ENCODE data around the gene UBE2Z.

The UBE2Z gene

GRCh38 chr17:48878920-48879898 lies 29.0 kb upstream of the UBE2Z start:
- Histone ChIP-seq H3K36me3 (ENCODE audit: control insufficient read depth in 2 of 2, insufficient read depth in 2 of 2, low read length in 2 of 2) (no peaks in the 10 kb centered on the region), H3K4me1 (ENCODE audit: control insufficient read depth, insufficient read depth, low read length) (peaks cover 2% of the 10 kb centered on the region), H3K9ac (ENCODE audit: low read length in 2 of 2) (no peak overlapping the region), H3K4me3 (ENCODE audit: low read length in 2 of 2) (no peak overlapping the region), H3K9me3 (ENCODE audit: control insufficient read depth in 2 of 2, low read length in 2 of 2) (no peaks in the 10 kb centered on the region), H3K27me3 (ENCODE audit: control insufficient read depth in 1 of 2, insufficient read depth in 2 of 2, low read length in 2 of 2) (peaks cover 6 to 11% of the 10 kb centered on the region in 2 donors), H3K27ac (ENCODE audit: low read length) (no peak overlapping the region)

GRCh38 chr17:48882272-48882671 lies 25.9 kb upstream of the UBE2Z start:
- Histone ChIP-seq H3K9me3 (ENCODE audit: control insufficient read depth in 2 of 2, low read length in 2 of 2) (no peaks in the 10 kb centered on the region), H3K4me3 (ENCODE audit: low read length in 2 of 2) (no peak overlapping the region), H3K27ac (ENCODE audit: low read length) (no peak overlapping the region), H3K27me3 (ENCODE audit: control insufficient read depth in 1 of 2, insufficient read depth in 2 of 2, low read length in 2 of 2) (peaks cover 6 to 11% of the 10 kb centered on the region in 2 donors), H3K9ac (ENCODE audit: low read length in 2 of 2) (no peak overlapping the region), H3K36me3 (ENCODE audit: control insufficient read depth in 2 of 2, insufficient read depth in 2 of 2, low read length in 2 of 2) (no peaks in the 10 kb centered on the region), H3K4me1 (ENCODE audit: control insufficient read depth, insufficient read depth, low read length) (peaks cover 2% of the 10 kb centered on the region)

- no peak overlapping the region for H3K27ac ChIP-seq (ENCODE audit: low read length)
- H3K36me3 ChIP-seq (ENCODE audit: control insufficient read depth in 2 of 2, insufficient read depth in 2 of 2, low read length in 2 of 2) = no peaks in the 10 kb centered on the region
- no peak overlapping the region for H3K9ac ChIP-seq (ENCODE audit: low read length in 2 of 2)
- peaks cover 6 to 9% of the 10 kb centered on the region in 2 donors for H3K27me3 ChIP-seq (ENCODE audit: control insufficient read depth in 1 of 2, insufficient read depth in 2 of 2, low read length in 2 of 2)
- peaks cover 2% of the 10 kb centered on the region for H3K4me1 ChIP-seq (ENCODE audit: control insufficient read depth, insufficient read depth, low read length)
- H3K4me3 ChIP-seq (ENCODE audit: low read length in 2 of 2) = no peak overlapping the region
- H3K9me3 ChIP-seq (ENCODE audit: control insufficient read depth in 2 of 2, low read length in 2 of 2) = no peaks in the 10 kb centered on the region
These were observed 25.0 kb upstream of the UBE2Z start for GRCh38 chr17:48883171-48883570.

DNA sequence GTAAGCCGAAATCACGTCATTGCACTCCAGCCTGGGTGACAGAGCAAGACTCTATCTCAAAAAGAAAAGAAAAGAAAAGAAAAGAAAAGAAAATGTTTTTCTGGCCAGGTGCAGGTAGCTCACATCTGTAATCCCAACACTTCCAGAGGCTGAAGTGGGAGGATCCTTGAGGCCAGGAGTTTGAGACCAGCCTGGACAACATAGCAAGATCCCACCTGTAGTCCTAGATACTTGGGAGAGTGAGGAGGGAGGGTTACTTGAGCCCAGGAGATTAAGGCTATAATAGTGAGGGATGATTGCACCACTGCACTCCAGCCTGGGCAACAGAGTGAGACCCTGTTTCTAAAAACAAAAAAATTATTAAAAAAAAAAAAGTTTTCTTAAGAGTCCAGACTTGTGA lies 18.1 kb upstream of the UBE2Z start:
- no peak overlapping the region for H3K27ac ChIP-seq (ENCODE audit: low read length)

GRCh38 chr17:48892940-48893645 lies 15.1 kb upstream of the UBE2Z start:
- peaks cover 25 to 28% of the 10 kb centered on the region in 2 donors for H3K36me3 ChIP-seq (ENCODE audit: control insufficient read depth in 2 of 2, insufficient read depth in 2 of 2, low read length in 2 of 2)
- H3K9me3 ChIP-seq (ENCODE audit: control insufficient read depth in 2 of 2, low read length in 2 of 2) = no peaks in the 10 kb centered on the region
- peak overlapping the region; percentile 74 for H3K27ac ChIP-seq (ENCODE audit: low read length)
- H3K4me3 ChIP-seq (ENCODE audit: low read length in 2 of 2) = peak overlapping the region; percentile 93 to 99
- H3K9ac ChIP-seq (ENCODE audit: low read length in 2 of 2) = peak overlapping the region; percentile 83 to 92
- H3K27me3 ChIP-seq (ENCODE audit: control insufficient read depth in 1 of 2, insufficient read depth in 2 of 2, low read length in 2 of 2) = no peaks in the 10 kb centered on the region
- peaks cover 12% of the 10 kb centered on the region for H3K4me1 ChIP-seq (ENCODE audit: control insufficient read depth, insufficient read depth, low read length)

More for the DNA sequence above, 18.1 kb upstream of the UBE2Z start:
- peaks cover 12% of the 10 kb centered on the region for H3K4me1 ChIP-seq (ENCODE audit: control insufficient read depth, insufficient read depth, low read length)
- H3K36me3 ChIP-seq (ENCODE audit: control insufficient read depth in 2 of 2, insufficient read depth in 2 of 2, low read length in 2 of 2) = peaks cover 4 to 7% of the 10 kb centered on the region in 2 donors
- no peaks in the 10 kb centered on the region for H3K9me3 ChIP-seq (ENCODE audit: control insufficient read depth in 2 of 2, low read length in 2 of 2)
- no peak overlapping the region for H3K4me3 ChIP-seq (ENCODE audit: low read length in 2 of 2)
- H3K9ac ChIP-seq (ENCODE audit: low read length in 2 of 2) = no peak overlapping the region
- H3K27me3 ChIP-seq (ENCODE audit: control insufficient read depth in 1 of 2, insufficient read depth in 2 of 2, low read length in 2 of 2) = no peaks in the 10 kb centered on the region

GRCh38 chr17:48893646-48894508 lies 14.3 kb upstream of the UBE2Z start:
- H3K27ac ChIP-seq (ENCODE audit: low read length) = no peak overlapping the region
- H3K4me1 ChIP-seq (ENCODE audit: control insufficient read depth, insufficient read depth, low read length) = peaks cover 12% of the 10 kb centered on the region
- peaks cover 26 to 30% of the 10 kb centered on the region in 2 donors for H3K36me3 ChIP-seq (ENCODE audit: control insufficient read depth in 2 of 2, insufficient read depth in 2 of 2, low read length in 2 of 2)
- H3K4me3 ChIP-seq (ENCODE audit: low read length in 2 of 2) = peak overlapping the region; percentile 93 to 99
- H3K9ac ChIP-seq (ENCODE audit: low read length in 2 of 2) = peak overlapping the region; percentile 83 to 92
- no peaks in the 10 kb centered on the region for H3K9me3 ChIP-seq (ENCODE audit: control insufficient read depth in 2 of 2, low read length in 2 of 2)
- H3K27me3 ChIP-seq (ENCODE audit: control insufficient read depth in 1 of 2, insufficient read depth in 2 of 2, low read length in 2 of 2) = no peaks in the 10 kb centered on the region

- H3K4me1 ChIP-seq (ENCODE audit: control insufficient read depth, insufficient read depth, low read length) = peaks cover 12% of the 10 kb centered on the region
- no peaks in the 10 kb centered on the region for H3K9me3 ChIP-seq (ENCODE audit: control insufficient read depth in 2 of 2, low read length in 2 of 2)
- H3K36me3 ChIP-seq (ENCODE audit: control insufficient read depth in 2 of 2, insufficient read depth in 2 of 2, low read length in 2 of 2) = peaks cover 26 to 30% of the 10 kb centered on the region in 2 donors
- H3K27ac ChIP-seq (ENCODE audit: low read length) = no peak overlapping the region
- no peaks in the 10 kb centered on the region for H3K27me3 ChIP-seq (ENCODE audit: control insufficient read depth in 1 of 2, insufficient read depth in 2 of 2, low read length in 2 of 2)
- no peak overlapping the region for H3K4me3 ChIP-seq (ENCODE audit: low read length in 2 of 2)
- H3K9ac ChIP-seq (ENCODE audit: low read length in 2 of 2) = no peak overlapping the region
These were observed 13.3 kb upstream of the UBE2Z start for GRCh38 chr17:48894886-48895285.

DNA sequence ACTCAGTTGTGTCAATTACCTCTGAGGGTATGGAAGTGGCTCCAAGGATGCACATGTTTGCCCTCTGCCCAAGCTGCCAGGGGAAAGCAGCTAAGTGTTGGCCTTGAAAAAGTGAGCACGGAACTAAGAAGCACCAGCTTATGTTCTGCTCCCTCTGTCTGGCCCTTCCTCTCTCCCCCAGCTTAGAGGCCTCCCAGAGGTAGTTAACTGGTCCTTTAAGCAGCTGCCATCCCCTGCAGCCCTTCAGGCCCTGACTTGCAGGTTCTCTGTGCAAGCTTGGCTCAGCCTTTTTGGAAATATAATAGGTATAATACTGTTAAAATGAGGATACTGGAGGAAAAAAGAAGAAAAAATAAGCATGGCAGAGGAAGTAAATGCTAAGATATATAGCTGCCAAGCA lies 7.0 kb upstream of the UBE2Z start:
- no peaks in the 10 kb centered on the region for H3K4me1 ChIP-seq (ENCODE audit: control insufficient read depth, insufficient read depth, low read length)
- no peak overlapping the region for H3K27ac ChIP-seq (ENCODE audit: low read length)
- H3K9me3 ChIP-seq (ENCODE audit: control insufficient read depth in 2 of 2, low read length in 2 of 2) = no peaks in the 10 kb centered on the region
- no peak overlapping the region for H3K4me3 ChIP-seq (ENCODE audit: low read length in 2 of 2)
- H3K36me3 ChIP-seq (ENCODE audit: control insufficient read depth in 2 of 2, insufficient read depth in 2 of 2, low read length in 2 of 2) = peaks cover 11 to 16% of the 10 kb centered on the region in 2 donors
- no peaks in the 10 kb centered on the region for H3K27me3 ChIP-seq (ENCODE audit: control insufficient read depth in 1 of 2, insufficient read depth in 2 of 2, low read length in 2 of 2)
- no peak overlapping the region for H3K9ac ChIP-seq (ENCODE audit: low read length in 2 of 2)

GRCh38 chr17:48903401-48903800 lies 4.8 kb upstream of the UBE2Z start:
- H3K9ac ChIP-seq (ENCODE audit: low read length in 2 of 2) = no peak overlapping the region
- H3K27me3 ChIP-seq (ENCODE audit: control insufficient read depth in 1 of 2, insufficient read depth in 2 of 2, low read length in 2 of 2) = no peaks in the 10 kb centered on the region
- H3K27ac ChIP-seq (ENCODE audit: low read length) = no peak overlapping the region
- H3K36me3 ChIP-seq (ENCODE audit: control insufficient read depth in 2 of 2, insufficient read depth in 2 of 2, low read length in 2 of 2) = no peaks in the 10 kb centered on the region
- peaks cover 6% of the 10 kb centered on the region for H3K4me1 ChIP-seq (ENCODE audit: control insufficient read depth, insufficient read depth, low read length)
- H3K9me3 ChIP-seq (ENCODE audit: control insufficient read depth in 2 of 2, low read length in 2 of 2) = no peaks in the 10 kb centered on the region
- H3K4me3 ChIP-seq (ENCODE audit: low read length in 2 of 2) = no peak overlapping the region

DNA sequence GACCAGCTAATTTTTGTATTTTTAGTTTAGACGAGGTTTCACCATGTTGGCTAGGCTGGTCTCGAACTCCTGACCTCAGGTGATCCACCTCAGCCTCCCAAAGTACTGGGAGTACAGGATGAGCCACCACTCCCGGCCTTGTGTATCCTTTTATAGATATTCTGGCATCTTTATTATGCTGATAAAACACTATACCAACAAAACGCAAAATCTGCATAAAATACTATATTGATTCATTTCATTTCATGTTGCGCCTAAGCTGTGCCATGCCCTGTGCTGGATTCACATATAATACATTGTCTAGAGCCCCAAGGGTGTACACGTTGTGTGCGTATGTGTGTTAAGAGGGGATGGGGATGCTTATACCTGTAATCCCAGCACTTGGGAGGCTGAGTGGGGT lies 3.8 kb upstream of the UBE2Z start:
- H3K36me3 ChIP-seq (ENCODE audit: control insufficient read depth in 2 of 2, insufficient read depth in 2 of 2, low read length in 2 of 2) = no peaks in the 10 kb centered on the region

More for the DNA sequence above, 3.8 kb upstream of the UBE2Z start:
- no peak overlapping the region for H3K9ac ChIP-seq (ENCODE audit: low read length in 2 of 2)
- H3K9me3 ChIP-seq (ENCODE audit: control insufficient read depth in 2 of 2, low read length in 2 of 2) = no peaks in the 10 kb centered on the region
- H3K4me1 ChIP-seq (ENCODE audit: control insufficient read depth, insufficient read depth, low read length) = peaks cover 8% of the 10 kb centered on the region
- H3K27ac ChIP-seq (ENCODE audit: low read length) = no peak overlapping the region
- no peaks in the 10 kb centered on the region for H3K27me3 ChIP-seq (ENCODE audit: control insufficient read depth in 1 of 2, insufficient read depth in 2 of 2, low read length in 2 of 2)
- no peak overlapping the region for H3K4me3 ChIP-seq (ENCODE audit: low read length in 2 of 2)

All from stomach smooth muscle (tissue), 2 donors.